ENCODE measurements around the gene AMD1.

GRCh38 chr6:110897433-110897832, 22.8 kb downstream of the AMD1 start:
- TF ChIP-seq, protein P1, sequence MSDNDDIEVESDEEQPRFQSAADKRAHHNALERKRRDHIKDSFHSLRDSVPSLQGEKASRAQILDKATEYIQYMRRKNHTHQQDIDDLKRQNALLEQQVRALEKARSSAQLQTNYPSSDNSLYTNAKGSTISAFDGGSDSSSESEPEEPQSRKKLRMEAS (IDR thresholded peaks at IDR 0.05; ENCODE audit: low read depth, low read length) = no peak
- TF ChIP-seq POLR2A (IDR thresholded peaks at IDR 0.05; ENCODE audit: low read depth, low read length) = no peak
- no peak for TF ChIP-seq HDAC6 (IDR thresholded peaks at IDR 0.05; ENCODE audit: unreplicated experiment)
- TF ChIP-seq SRF (IDR thresholded peaks at IDR 0.05; ENCODE audit: low read depth in 2 of 2, low read length in 2 of 2) = no peak
- TF ChIP-seq TCF7 (IDR thresholded peaks at IDR 0.05; ENCODE audit: borderline replicate concordance) = no peak
- no peak for TF ChIP-seq MEF2A (IDR thresholded peaks at IDR 0.05; ENCODE audit: insufficient read depth, low read depth, low read length)
- TF ChIP-seq CTCF (IDR thresholded peaks at IDR 0.05 in 2 of 3, conservative IDR thresholded peaks at IDR 0.05 in 1 of 3; ENCODE audit: control insufficient read depth in 2 of 3, extremely low read depth in 1 of 3, insufficient read depth in 1 of 3, low read depth in 3 of 3, low read length in 3 of 3) = no peak
- TF ChIP-seq SP1 (IDR thresholded peaks at IDR 0.05; ENCODE audit: low read depth, low read length) = no peak
- no peak for TF ChIP-seq RUNX3 (IDR thresholded peaks at IDR 0.05; ENCODE audit: low read length)
- TF ChIP-seq ZNF217 (IDR thresholded peaks at IDR 0.05) = no peak
- TF ChIP-seq POLR2AphosphoS5 (IDR thresholded peaks at IDR 0.05; ENCODE audit: low read length) = peak; percentile 34; the same call in 1 of the 2 replicates
- TF ChIP-seq MXI1 (IDR thresholded peaks at IDR 0.05; ENCODE audit: low read depth, low read length) = no peak

Measured in GM12878 (cell line).